Breast epithelium (tissue), 4 donors: Measurements from ENCODE around the gene TSHR. TPM values are rescaled to one million over a fixed set of nuclear protein-coding genes. Genes with fewer than 3 reads are reported as not detected.

Experiments used
- DNase-seq, 2 donors: peaks; one replicate each; pipeline ENCODE4 v3.0.0-alpha.2; 2019; ENCODE audit warnings: low spot score in 2 of 2
- H3K27ac ChIP-seq, 2 donors: fragments of 200-600 bp; sonication (generic) in 1 of 2; one replicate each; pipeline ENCODE4 v1.5.1; 2016 to 2019; ENCODE audit warnings: mild to moderate bottlenecking in 1 of 2
- H3K27me3 ChIP-seq, 2 donors: fragments of 200-600 bp; sonication (generic) in 1 of 2; one replicate each; pipeline versions ENCODE4 v1.5.1 to v1.6.0; 2017 to 2019; ENCODE audit warnings: control low read depth in 1 of 2, mild to moderate bottlenecking in 1 of 2
- H3K36me3 ChIP-seq: fragments of 200-600 bp; one replicate; pipeline ENCODE4 v1.5.1; 2019
- H3K4me1 ChIP-seq, 2 donors: fragments of 200-600 bp; sonication (generic); one replicate each; pipeline ENCODE4 v1.5.1; 2016 to 2019; ENCODE audit warnings: control low read depth in 1 of 2
- H3K4me3 ChIP-seq, 3 donors: fragments of 200-600 bp; sonication (generic); 1 replicate in 2 of 3; 2 replicates in 1 of 3; pipeline ENCODE4 v1.5.1; 2016 to 2019; ENCODE audit warnings: mild to moderate bottlenecking in 3 of 3, moderate library complexity in 2 of 3
- H3K9me3 ChIP-seq, 2 donors: fragments of 200-600 bp; sonication (generic) in 1 of 2; one replicate each; pipeline ENCODE4 v1.5.1; 2016 to 2019; ENCODE audit warnings: control low read depth in 1 of 2
- CTCF ChIP-seq, 3 donors: fragments of 450-650 bp; IDR thresholded peaks; one replicate each; pipeline ENCODE4 v1.5.1; 2016 to 2017; ENCODE audit warnings: antibody characterized with exemption in 3 of 3, mild to moderate bottlenecking in 3 of 3, moderate library complexity in 3 of 3
- POLR2A ChIP-seq: fragments of 450-650 bp; IDR thresholded peaks from one replicate; pipeline ENCODE4 v1.6.1; 2016; ENCODE audit warnings: antibody characterized with exemption, mild to moderate bottlenecking, moderate library complexity
- POLR2AphosphoS5 ChIP-seq, 3 donors: sonication (generic); formaldehyde crosslinking; IDR thresholded peaks; one replicate each; pipeline ENCODE4 v1.6.1; 2017; ENCODE audit warnings: antibody characterized with exemption in 3 of 3
- intact Hi-C: fragments of 100-400 bp; cut with DNase I; formaldehyde crosslinking; loops from one replicate; pipeline ENCODE4 v1.15.1; 2023; ENCODE audit warnings: low total_unique reads
- total RNA-seq, 3 donors: library from RNA; depleted of rRNA; stranded (reverse); fragments of >200 nt; gene quantifications; one replicate each; pipeline ENCODE4 v1.1.0, GENCODE V29; 2016

The TSHR gene
- total RNA-seq, 3 donors from 2014 or later, result 0.48 to 1.6 TPM; not detected in 1

GRCh38 chr14:81055971-81056370 is 100.5 kb downstream of the TSHR start:
- TF ChIP-seq CTCF (IDR thresholded peaks at IDR 0.05) (no peak), POLR2A (no peak), POLR2AphosphoS5 (IDR thresholded peaks at IDR 0.05) (no peak)
- Histone ChIP-seq H3K36me3 (no peaks in the 10 kb centered on the region), H3K27me3 (no peaks in the 10 kb centered on the region), H3K4me3 (no peak overlapping the region), H3K9me3 (peaks cover 0 to 3% of the 10 kb centered on the region in 2 donors), H3K4me1 (no peaks in the 10 kb centered on the region), H3K27ac (no peak overlapping the region)
- DNase-seq, result no peak
- intact Hi-C loops, result no loop called here

- Histone ChIP-seq H3K27ac (no peak overlapping the region), H3K27me3 (no peaks in the 10 kb centered on the region), H3K36me3 (no peaks in the 10 kb centered on the region), H3K4me3 (no peak overlapping the region), H3K9me3 (no peaks in the 10 kb centered on the region), H3K4me1 (no peaks in the 10 kb centered on the region)
- DNase-seq, result no peak
- TF ChIP-seq POLR2AphosphoS5 (IDR thresholded peaks at IDR 0.05), result no peak
- TF ChIP-seq POLR2A, result no peak
- no peak for TF ChIP-seq CTCF (IDR thresholded peaks at IDR 0.05)
- intact Hi-C loops, result no loop called here
These were observed 107.0 kb downstream of the TSHR start for GRCh38 chr14:81062380-81062779.

- Histone ChIP-seq H3K27ac (no peak overlapping the region), H3K9me3 (no peaks in the 10 kb centered on the region), H3K36me3 (no peaks in the 10 kb centered on the region), H3K27me3 (no peaks in the 10 kb centered on the region), H3K4me3 (no peak overlapping the region), H3K4me1 (no peaks in the 10 kb centered on the region)
- intact Hi-C loops, result no loop called here
- TF ChIP-seq POLR2A, result no peak
- no peak for TF ChIP-seq POLR2AphosphoS5 (IDR thresholded peaks at IDR 0.05)
- no peak for TF ChIP-seq CTCF (IDR thresholded peaks at IDR 0.05)
- no peak for DNase-seq
These were observed 107.4 kb downstream of the TSHR start for GRCh38 chr14:81062816-81063215.

GRCh38 chr14:81066672-81067071 is 111.3 kb downstream of the TSHR start:
- TF ChIP-seq POLR2A (no peak), CTCF (IDR thresholded peaks at IDR 0.05) (no peak), POLR2AphosphoS5 (IDR thresholded peaks at IDR 0.05) (no peak)
- Histone ChIP-seq H3K27ac (no peak overlapping the region), H3K36me3 (no peaks in the 10 kb centered on the region), H3K27me3 (no peaks in the 10 kb centered on the region), H3K9me3 (peaks cover 3 to 4% of the 10 kb centered on the region in 2 donors), H3K4me3 (no peak overlapping the region), H3K4me1 (no peaks in the 10 kb centered on the region)
- intact Hi-C loops, result no loop called here
- no peak for DNase-seq

- Histone ChIP-seq H3K36me3 (no peaks in the 10 kb centered on the region), H3K9me3 (peaks cover 4 to 8% of the 10 kb centered on the region in 2 donors), H3K4me1 (no peaks in the 10 kb centered on the region), H3K4me3 (no peak overlapping the region), H3K27ac (no peak overlapping the region), H3K27me3 (no peaks in the 10 kb centered on the region)
- intact Hi-C loops, result no loop called here
- TF ChIP-seq POLR2A, result no peak
- no peak for TF ChIP-seq POLR2AphosphoS5 (IDR thresholded peaks at IDR 0.05)
- no peak for TF ChIP-seq CTCF (IDR thresholded peaks at IDR 0.05)
- no peak for DNase-seq
These were observed 111.7 kb downstream of the TSHR start for GRCh38 chr14:81067156-81067555.
